Prostate gland (tissue), 2 donors: Measurements from ENCODE around the gene STAT4. TPM values are rescaled to one million over a fixed set of nuclear protein-coding genes. Genes with fewer than 3 reads are reported as not detected.

Experiments
- DNase-seq: peaks from one replicate; pipeline ENCODE4 v3.0.0-alpha.2; 2019; ENCODE audit warnings: low spot score
- H3K27ac ChIP-seq, 2 donors: fragments of 200-600 bp; sonication (generic); 2 replicates each; pipeline ENCODE4 v1.5.1; 2017 to 2019
- H3K27me3 ChIP-seq: fragments of 200-600 bp; sonication (generic); replicated peaks from 2 replicates; pipeline ENCODE4 v1.5.1; 2019; ENCODE audit not compliant: insufficient read depth
- H3K36me3 ChIP-seq, 2 donors: fragments of 200-600 bp; sonication (generic); 1 replicate in 1 of 2; 2 replicates in 1 of 2; pipeline versions ENCODE4 v1.5.1 to v1.8.1; 2017 to 2019
- H3K4me1 ChIP-seq: fragments of 200-600 bp; sonication (generic); replicated peaks from 2 replicates; pipeline ENCODE4 v1.5.1; 2019
- H3K4me3 ChIP-seq, 2 donors: fragments of 200-600 bp; sonication (generic); 2 replicates each; pipeline ENCODE4 v1.5.1; 2017 to 2019
- H3K9me3 ChIP-seq: fragments of 200-600 bp; sonication (generic); 2 replicates; pipeline ENCODE4 v1.5.1; 2017
- CTCF ChIP-seq, 4 experiments: fragments of 200-600 bp in 2 of 4; fragments of 450-650 bp in 2 of 4; sonication (generic) in 2 of 4; IDR thresholded peaks; 1 replicate in 3 of 4; 2 replicates in 1 of 4; pipeline ENCODE4 v1.5.1; 2016 to 2019; ENCODE audit warnings: antibody characterized with exemption in 4 of 4, mild to moderate bottlenecking in 2 of 4, moderate library complexity in 2 of 4
- POLR2A ChIP-seq: fragments of 450-650 bp; IDR thresholded peaks from one replicate; pipeline ENCODE4 v1.6.1; 2016; ENCODE audit warnings: antibody characterized with exemption, mild to moderate bottlenecking
- POLR2AphosphoS5 ChIP-seq: sonication (generic); formaldehyde crosslinking; IDR thresholded peaks from one replicate; pipeline ENCODE4 v1.6.1; 2017; ENCODE audit warnings: antibody characterized with exemption
- WGBS: methylation state at CpG from one replicate; pipeline ENCODE4 v1.1.5; 2018; 5-methylcytosine and 5-hydroxymethylcytosine counted together
- intact Hi-C: fragments of 100-400 bp; cut with DNase I; formaldehyde crosslinking; loops from one replicate; pipeline ENCODE4 v1.14.2; 2022
- total RNA-seq, 2 donors: library from RNA; depleted of rRNA; stranded (reverse); fragments of >200 nt; gene quantifications; one replicate each; pipeline ENCODE4 v1.1.0, GENCODE V29; 2016

Gene STAT4
- total RNA-seq, 2 donors from 2014 or later, result 0.41 to 8.8 TPM

GRCh38 chr2:191078165-191078867 is 72.5 kb downstream of the STAT4 start:
- WGBS, result 67% methylated on average over 3 of the region's 3 CpGs
- no peak for DNase-seq
- Histone ChIP-seq H3K4me3 (no peak overlapping the region), H3K9me3 (no peaks in the 10 kb centered on the region), H3K4me1 (no peaks in the 10 kb centered on the region), H3K27ac (no peak overlapping the region), H3K27me3 (no peaks in the 10 kb centered on the region), H3K36me3 (no peaks in the 10 kb centered on the region)
- no peak for TF ChIP-seq POLR2AphosphoS5
- no peak for TF ChIP-seq POLR2A
- TF ChIP-seq CTCF (IDR thresholded peaks at IDR 0.05), result no peak
- intact Hi-C loops, result no loop called here

- Histone ChIP-seq H3K27me3 (no peaks in the 10 kb centered on the region), H3K9me3 (no peaks in the 10 kb centered on the region), H3K27ac (no peak overlapping the region), H3K36me3 (no peaks in the 10 kb centered on the region), H3K4me1 (no peaks in the 10 kb centered on the region), H3K4me3 (no peak overlapping the region)
- intact Hi-C loops, result no loop called here
- WGBS, result 81% methylated on average over 1 of the region's 1 CpG
- TF ChIP-seq CTCF (IDR thresholded peaks at IDR 0.05) (no peak), POLR2A (no peak), POLR2AphosphoS5 (no peak)
- no peak for DNase-seq
Observed at GRCh38 chr2:191070276-191070675, 80.5 kb downstream of the STAT4 start.

- Histone ChIP-seq H3K27ac (no peak overlapping the region), H3K27me3 (no peaks in the 10 kb centered on the region), H3K9me3 (no peaks in the 10 kb centered on the region), H3K4me1 (no peaks in the 10 kb centered on the region), H3K36me3 (no peaks in the 10 kb centered on the region), H3K4me3 (no peak overlapping the region)
- intact Hi-C loops, result no loop called here
- 67% methylated on average over 3 of the region's 3 CpGs for WGBS
- no peak for DNase-seq
- TF ChIP-seq CTCF (IDR thresholded peaks at IDR 0.05) (no peak), POLR2A (no peak), POLR2AphosphoS5 (no peak)
Observed at GRCh38 chr2:191069606-191070005, 81.2 kb downstream of the STAT4 start.

GRCh38 chr2:191066919-191067233 is 83.9 kb downstream of the STAT4 start:
- H3K36me3 ChIP-seq, result no peaks in the 10 kb centered on the region
- H3K4me3 ChIP-seq, result no peak overlapping the region
- no peak for TF ChIP-seq POLR2AphosphoS5
- no peak for TF ChIP-seq CTCF (IDR thresholded peaks at IDR 0.05)
- no peak for TF ChIP-seq POLR2A
- WGBS, result 56% methylated on average over 3 of the region's 3 CpGs
- H3K27ac ChIP-seq, result no peak overlapping the region
- intact Hi-C loops, result no loop called here
- H3K27me3 ChIP-seq, result no peaks in the 10 kb centered on the region
- DNase-seq, result no peak
- no peaks in the 10 kb centered on the region for H3K4me1 ChIP-seq
- no peaks in the 10 kb centered on the region for H3K9me3 ChIP-seq

GRCh38 chr2:191066197-191066918 is 84.4 kb downstream of the STAT4 start:
- Histone ChIP-seq H3K9me3 (no peaks in the 10 kb centered on the region), H3K27me3 (no peaks in the 10 kb centered on the region), H3K36me3 (no peaks in the 10 kb centered on the region), H3K4me1 (no peaks in the 10 kb centered on the region), H3K27ac (no peak overlapping the region), H3K4me3 (no peak overlapping the region)
- no peak for TF ChIP-seq POLR2A
- no peak for TF ChIP-seq CTCF (IDR thresholded peaks at IDR 0.05)
- no peak for TF ChIP-seq POLR2AphosphoS5
- intact Hi-C loops, result no loop called here
- DNase-seq, result no peak
- 15% methylated on average over 4 of the region's 4 CpGs for WGBS
